ENCODE measurements around the gene PTPRN2. TPM values are rescaled to one million over a fixed set of nuclear protein-coding genes. Genes with fewer than 3 reads are reported as not detected.

The PTPRN2 gene
- total and polyA plus RNA-seq, 2 donors (not counting 3 experiments of a cell fraction or from before 2014, with no cell fraction given) = 0.62 to 0.88 TPM

- CTCF ChIA-PET = no interaction called here
- H3K4me2 ChIP-seq (ENCODE audit: insufficient read depth, low read length) = no peak overlapping the region
- H3K9me3 ChIP-seq (replicated peaks; ENCODE audit: control insufficient read depth, insufficient read depth, low read length) = peaks cover 5% of the 10 kb centered on the region
- no peak overlapping the region for H3K4me3 ChIP-seq (replicated peaks in 1 of 3; ENCODE audit: insufficient read depth in 1 of 3, low read depth in 1 of 3, low read length in 3 of 3)
- H3K36me3 ChIP-seq (ENCODE audit: control insufficient read depth in 2 of 2, extremely low read depth in 1 of 2, insufficient read depth in 2 of 2, low read length in 2 of 2) = no peaks in the 10 kb centered on the region
- no peaks in the 10 kb centered on the region for H3K9me1 ChIP-seq (replicated peaks; ENCODE audit: control insufficient read depth, extremely low read depth, insufficient read depth, low read length)
- no peaks in the 10 kb centered on the region for H3K79me2 ChIP-seq (ENCODE audit: control insufficient read depth, insufficient read depth, low read length)
- H3K4me1 ChIP-seq (ENCODE audit: control insufficient read depth, extremely low read depth, insufficient read depth, low read length) = no peaks in the 10 kb centered on the region
- intact Hi-C loops (cut with micrococcal nuclease) = no loop called here
- H4K20me1 ChIP-seq (replicated peaks; ENCODE audit: control insufficient read depth, extremely low read depth, insufficient read depth, low read length) = no peaks in the 10 kb centered on the region
- FAIRE-seq (no peak), DNase-seq (ENCODE audit: low read depth, low spot score) (no peak)
- BruUV-seq (replicated peaks) = no TSS peak
- no peaks in the 10 kb centered on the region for H3K27me3 ChIP-seq (ENCODE audit: control insufficient read depth in 2 of 2, insufficient read depth in 2 of 2, low read length in 2 of 2)
- no peak for TF ChIP-seq POLR2AphosphoS5 (IDR thresholded peaks at IDR 0.05; ENCODE audit: insufficient read depth, low read depth, low read length)
- H3K27ac ChIP-seq (ENCODE audit: insufficient read depth, low read depth, low read length) = no peak overlapping the region
- no peak overlapping the region for H2AFZ ChIP-seq (ENCODE audit: low read depth, low read length)
- dilution Hi-C loops (cut with MboI; ENCODE audit: extremely low pct_ligation_motif_present, low sequenced_read_pairs) = no loop called here
- H3K9ac ChIP-seq (replicated peaks; ENCODE audit: extremely low read depth, insufficient read depth, low read length) = no peak overlapping the region
- POLR2A ChIA-PET = no interaction called here
These were observed 774.6 kb downstream of the PTPRN2 start for GRCh38 chr7:157813053-157813452.

- FAIRE-seq (no peak), DNase-seq (ENCODE audit: low read depth, low spot score) (no peak)
- Histone ChIP-seq H3K9me3 (replicated peaks; ENCODE audit: control insufficient read depth, insufficient read depth, low read length) (peaks cover 2% of the 10 kb centered on the region), H3K27ac (ENCODE audit: insufficient read depth, low read depth, low read length) (no peak overlapping the region), H3K4me2 (ENCODE audit: insufficient read depth, low read length) (no peak overlapping the region), H3K27me3 (ENCODE audit: control insufficient read depth in 2 of 2, insufficient read depth in 2 of 2, low read length in 2 of 2) (no peaks in the 10 kb centered on the region), H4K20me1 (replicated peaks; ENCODE audit: control insufficient read depth, extremely low read depth, insufficient read depth, low read length) (no peaks in the 10 kb centered on the region), H3K4me3 (replicated peaks in 1 of 3; ENCODE audit: insufficient read depth in 1 of 3, low read depth in 1 of 3, low read length in 3 of 3) (no peak overlapping the region), H2AFZ (ENCODE audit: low read depth, low read length) (no peak overlapping the region), H3K79me2 (ENCODE audit: control insufficient read depth, insufficient read depth, low read length) (no peaks in the 10 kb centered on the region), H3K4me1 (ENCODE audit: control insufficient read depth, extremely low read depth, insufficient read depth, low read length) (no peaks in the 10 kb centered on the region), H3K36me3 (ENCODE audit: control insufficient read depth in 2 of 2, extremely low read depth in 1 of 2, insufficient read depth in 2 of 2, low read length in 2 of 2) (no peaks in the 10 kb centered on the region), H3K9me1 (replicated peaks; ENCODE audit: control insufficient read depth, extremely low read depth, insufficient read depth, low read length) (no peaks in the 10 kb centered on the region), H3K9ac (replicated peaks; ENCODE audit: extremely low read depth, insufficient read depth, low read length) (no peak overlapping the region)
- TF ChIP-seq EZH2 (IDR thresholded peaks at IDR 0.05; ENCODE audit: borderline replicate concordance, low read depth, low read length, severe bottlenecking) (no peak), GATA2 (IDR thresholded peaks at IDR 0.05; ENCODE audit: insufficient read depth, insufficient read length, low read depth, low read length) (no peak), POLR2AphosphoS5 (IDR thresholded peaks at IDR 0.05; ENCODE audit: insufficient read depth, low read depth, low read length) (no peak), MYC (IDR thresholded peaks at IDR 0.05; ENCODE audit: low read depth, low read length) (no peak), FOS (IDR thresholded peaks at IDR 0.05; ENCODE audit: borderline replicate concordance, insufficient read depth, low read length) (no peak), MAX (IDR thresholded peaks at IDR 0.05; ENCODE audit: insufficient read depth, insufficient read length) (no peak), POLR2A (IDR thresholded peaks at IDR 0.05; ENCODE audit: low read depth, low read length) (no peak), JUN (IDR thresholded peaks at IDR 0.05; ENCODE audit: borderline replicate concordance, insufficient read depth, insufficient read length, low read depth) (no peak)
- TF ChIP-seq, protein P1, sequence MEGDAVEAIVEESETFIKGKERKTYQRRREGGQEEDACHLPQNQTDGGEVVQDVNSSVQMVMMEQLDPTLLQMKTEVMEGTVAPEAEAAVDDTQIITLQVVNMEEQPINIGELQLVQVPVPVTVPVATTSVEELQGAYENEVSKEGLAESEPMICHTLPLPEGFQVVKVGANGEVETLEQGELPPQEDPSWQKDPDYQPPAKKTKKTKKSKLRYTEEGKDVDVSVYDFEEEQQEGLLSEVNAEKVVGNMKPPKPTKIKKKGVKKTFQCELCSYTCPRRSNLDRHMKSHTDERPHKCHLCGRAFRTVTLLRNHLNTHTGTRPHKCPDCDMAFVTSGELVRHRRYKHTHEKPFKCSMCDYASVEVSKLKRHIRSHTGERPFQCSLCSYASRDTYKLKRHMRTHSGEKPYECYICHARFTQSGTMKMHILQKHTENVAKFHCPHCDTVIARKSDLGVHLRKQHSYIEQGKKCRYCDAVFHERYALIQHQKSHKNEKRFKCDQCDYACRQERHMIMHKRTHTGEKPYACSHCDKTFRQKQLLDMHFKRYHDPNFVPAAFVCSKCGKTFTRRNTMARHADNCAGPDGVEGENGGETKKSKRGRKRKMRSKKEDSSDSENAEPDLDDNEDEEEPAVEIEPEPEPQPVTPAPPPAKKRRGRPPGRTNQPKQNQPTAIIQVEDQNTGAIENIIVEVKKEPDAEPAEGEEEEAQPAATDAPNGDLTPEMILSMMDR (IDR thresholded peaks at IDR 0.05; ENCODE audit: extremely low read depth in 1 of 2, insufficient read depth in 1 of 2, low read depth in 1 of 2, low read length in 2 of 2) = no peak
- ChIA-PET POLR2A (no interaction called here), CTCF (no interaction called here)
- dilution Hi-C loops (cut with MboI; ENCODE audit: extremely low pct_ligation_motif_present, low sequenced_read_pairs) = no loop called here
- BruUV-seq (replicated peaks) = no TSS peak
- intact Hi-C loops (cut with micrococcal nuclease) = no loop called here
These were observed 775.7 kb downstream of the PTPRN2 start for GRCh38 chr7:157811946-157812345.

Measured in endothelial cell of umbilical vein (primary cell).